Measurements from ENCODE around the gene PIK3R1.

PIK3R1 gene

GRCh38 chr5:68246802-68247201 lies 31.2 kb downstream of the PIK3R1 start:
- in situ Hi-C loops (cut with MboI; ENCODE audit: low pct_unique_long_range_greater_than_20kb, low sequenced_read_pairs, unreplicated experiment) = no loop called here
- peak; percentile 24 for TF ChIP-seq CTCF (IDR thresholded peaks at IDR 0.05; ENCODE audit: extremely low read depth, insufficient read depth, missing control alignments)
- DNase-seq (ENCODE audit: low spot score) = no peak

- in situ Hi-C loops (cut with MboI; ENCODE audit: low pct_unique_long_range_greater_than_20kb, low sequenced_read_pairs, unreplicated experiment) = no loop called here
- no peak for DNase-seq (ENCODE audit: low spot score)
- no peak for TF ChIP-seq CTCF (IDR thresholded peaks at IDR 0.05; ENCODE audit: extremely low read depth, insufficient read depth, missing control alignments)
Measured at GRCh38 chr5:68247627-68248026, 32.1 kb downstream of the PIK3R1 start.

GRCh38 chr5:68248896-68249295 lies 33.3 kb downstream of the PIK3R1 start:
- no peak for TF ChIP-seq CTCF (IDR thresholded peaks at IDR 0.05; ENCODE audit: extremely low read depth, insufficient read depth, missing control alignments)
- in situ Hi-C loops (cut with MboI; ENCODE audit: low pct_unique_long_range_greater_than_20kb, low sequenced_read_pairs, unreplicated experiment) = no loop called here
- no peak for DNase-seq (ENCODE audit: low spot score)

- no peak for DNase-seq (ENCODE audit: low spot score)
- no peak for TF ChIP-seq CTCF (IDR thresholded peaks at IDR 0.05; ENCODE audit: extremely low read depth, insufficient read depth, missing control alignments)
- in situ Hi-C loops (cut with MboI; ENCODE audit: low pct_unique_long_range_greater_than_20kb, low sequenced_read_pairs, unreplicated experiment) = no loop called here
Measured at GRCh38 chr5:68249520-68249919, 34.0 kb downstream of the PIK3R1 start.

GRCh38 chr5:68250661-68251298 lies 35.2 kb downstream of the PIK3R1 start:
- DNase-seq (ENCODE audit: low spot score) = no peak
- in situ Hi-C loops (cut with MboI; ENCODE audit: low pct_unique_long_range_greater_than_20kb, low sequenced_read_pairs, unreplicated experiment) = loop anchor here (10.0 to 25.0 kb wide), 3 partner anchors 762 to 1263 kb away; no protein-coding TSS in a partner anchor
- no peak for TF ChIP-seq CTCF (IDR thresholded peaks at IDR 0.05; ENCODE audit: extremely low read depth, insufficient read depth, missing control alignments)

- in situ Hi-C loops (cut with MboI; ENCODE audit: low pct_unique_long_range_greater_than_20kb, low sequenced_read_pairs, unreplicated experiment) = loop anchor here (10.0 to 25.0 kb wide), 3 partner anchors 761 to 1264 kb away; no protein-coding TSS in a partner anchor
- DNase-seq (ENCODE audit: low spot score) = no peak
Measured at GRCh38 chr5:68251386-68251785, 35.8 kb downstream of the PIK3R1 start.

More at GRCh38 chr5:68251386-68251785, 35.8 kb downstream of the PIK3R1 start:
- no peak for TF ChIP-seq CTCF (IDR thresholded peaks at IDR 0.05; ENCODE audit: extremely low read depth, insufficient read depth, missing control alignments)
